ENCODE data around the gene SAE1.

- no peak for TF ChIP-seq EZH2 (IDR thresholded peaks at IDR 0.05; ENCODE audit: borderline replicate concordance, insufficient read depth, low read depth, low read length, poor library complexity, severe bottlenecking)
- no peak for TF ChIP-seq CTCF (IDR thresholded peaks at IDR 0.05)
Measured at GRCh38 chr19:47239152-47239551, 108.5 kb downstream of the SAE1 start.
